ENCODE data around the gene ZSCAN26.

GRCh38 chr6:28232785-28233184 lies 34.2 kb upstream of the ZSCAN26 start:
- TF ChIP-seq JUN (IDR thresholded peaks at IDR 0.05; ENCODE audit: low read depth, low read length) (no peak), CEBPB (IDR thresholded peaks at IDR 0.05; ENCODE audit: low read depth, low read length) (no peak), EZH2 (IDR thresholded peaks at IDR 0.05; ENCODE audit: low read depth, low read length, severe bottlenecking) (no peak), NRF1 (IDR thresholded peaks at IDR 0.05; ENCODE audit: low read depth, low read length) (no peak), ASH2L (IDR thresholded peaks at IDR 0.05; ENCODE audit: low read length) (no peak), CREB1 (IDR thresholded peaks at IDR 0.05) (no peak), SRF (IDR thresholded peaks at IDR 0.05; ENCODE audit: low read depth, low read length) (no peak), BACH1 (IDR thresholded peaks at IDR 0.05; ENCODE audit: low read length) (no peak), POLR2A (IDR thresholded peaks at IDR 0.05; ENCODE audit: control extremely low read depth in 1 of 2, low read depth in 2 of 2, low read length in 2 of 2) (no peak)
- TF ChIP-seq, protein P1, sequence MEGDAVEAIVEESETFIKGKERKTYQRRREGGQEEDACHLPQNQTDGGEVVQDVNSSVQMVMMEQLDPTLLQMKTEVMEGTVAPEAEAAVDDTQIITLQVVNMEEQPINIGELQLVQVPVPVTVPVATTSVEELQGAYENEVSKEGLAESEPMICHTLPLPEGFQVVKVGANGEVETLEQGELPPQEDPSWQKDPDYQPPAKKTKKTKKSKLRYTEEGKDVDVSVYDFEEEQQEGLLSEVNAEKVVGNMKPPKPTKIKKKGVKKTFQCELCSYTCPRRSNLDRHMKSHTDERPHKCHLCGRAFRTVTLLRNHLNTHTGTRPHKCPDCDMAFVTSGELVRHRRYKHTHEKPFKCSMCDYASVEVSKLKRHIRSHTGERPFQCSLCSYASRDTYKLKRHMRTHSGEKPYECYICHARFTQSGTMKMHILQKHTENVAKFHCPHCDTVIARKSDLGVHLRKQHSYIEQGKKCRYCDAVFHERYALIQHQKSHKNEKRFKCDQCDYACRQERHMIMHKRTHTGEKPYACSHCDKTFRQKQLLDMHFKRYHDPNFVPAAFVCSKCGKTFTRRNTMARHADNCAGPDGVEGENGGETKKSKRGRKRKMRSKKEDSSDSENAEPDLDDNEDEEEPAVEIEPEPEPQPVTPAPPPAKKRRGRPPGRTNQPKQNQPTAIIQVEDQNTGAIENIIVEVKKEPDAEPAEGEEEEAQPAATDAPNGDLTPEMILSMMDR (IDR thresholded peaks at IDR 0.05; ENCODE audit: control extremely low read depth in 1 of 3, insufficient read depth in 1 of 3, low read depth in 1 of 3, low read length in 3 of 3) = no peak
- TF ChIP-seq, protein P2, sequence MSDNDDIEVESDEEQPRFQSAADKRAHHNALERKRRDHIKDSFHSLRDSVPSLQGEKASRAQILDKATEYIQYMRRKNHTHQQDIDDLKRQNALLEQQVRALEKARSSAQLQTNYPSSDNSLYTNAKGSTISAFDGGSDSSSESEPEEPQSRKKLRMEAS (IDR thresholded peaks at IDR 0.05) = no peak
